GM21447 (cell line): ENCODE results near the gene SLC6A19.

Experiments used
- ATAC-seq: cut with Tn5 transposase; IDR thresholded peaks from one replicate; pipeline ENCODE4 v1.9.1; 2021; ENCODE audit not compliant: unreplicated experiment

SLC6A19 gene

DNA sequence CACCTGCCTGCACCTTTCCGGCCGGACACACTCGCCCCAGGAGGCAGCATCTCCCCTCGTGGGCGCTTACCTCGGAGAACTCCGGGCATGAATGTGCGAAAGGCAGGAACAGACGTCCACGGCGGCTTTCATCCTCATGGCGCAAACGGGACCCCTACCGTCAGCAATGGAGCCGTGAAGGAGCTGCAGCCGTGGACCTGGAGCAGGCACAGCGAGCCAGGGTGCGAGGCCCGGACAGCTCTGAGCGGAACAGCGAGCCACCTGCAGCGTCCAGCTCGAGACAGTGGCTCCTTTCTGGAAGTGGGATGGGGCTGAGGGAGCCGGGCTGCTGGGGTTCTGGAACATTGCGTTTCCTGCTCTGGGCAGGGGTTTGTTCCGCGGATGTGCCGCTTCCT, 7.8 kb upstream of the SLC6A19 start:
- no peak for ATAC-seq

DNA sequence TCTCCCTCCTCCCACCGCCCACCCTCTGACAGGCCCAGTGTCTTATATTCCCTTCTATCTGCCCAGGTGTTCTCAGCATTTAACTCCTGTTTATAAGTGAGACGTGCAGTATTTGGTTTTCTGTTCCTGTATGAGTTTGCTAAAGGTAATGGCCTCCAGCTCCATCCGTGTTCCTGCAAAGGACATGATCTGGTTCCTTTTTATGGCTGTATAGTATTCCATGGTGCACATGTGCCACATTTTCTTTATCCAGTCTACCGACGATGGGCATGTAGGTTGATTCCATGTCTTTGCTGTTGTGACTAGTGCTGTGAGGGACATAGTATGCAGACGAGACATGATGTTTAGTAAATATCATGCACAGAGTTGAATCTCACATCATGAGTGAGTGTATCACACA, 7.0 kb upstream of the SLC6A19 start:
- no peak for ATAC-seq

DNA sequence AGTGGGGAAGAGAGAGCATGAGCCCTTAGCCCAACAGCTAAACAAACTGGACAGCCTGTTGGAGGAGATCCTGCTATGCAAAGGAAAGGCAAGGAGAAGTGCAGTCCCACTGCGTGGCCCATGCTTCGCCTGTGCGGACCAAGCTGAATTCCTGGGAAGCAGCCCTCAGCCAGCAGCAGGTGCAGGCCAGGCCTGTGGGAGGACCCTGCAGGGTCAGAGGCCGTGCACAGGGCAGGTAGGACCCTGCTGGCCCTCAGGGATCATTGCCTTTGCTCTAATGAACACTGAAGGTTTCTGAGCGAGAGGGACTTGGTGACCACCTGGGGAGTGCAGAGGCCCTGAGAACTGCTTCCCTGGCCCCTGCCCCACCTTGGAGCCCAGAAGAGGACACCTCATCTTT, 6.0 kb upstream of the SLC6A19 start:
- no peak for ATAC-seq

GRCh38 chr5:1195916-1196315, 5.5 kb upstream of the SLC6A19 start:
- ATAC-seq: no peak

DNA sequence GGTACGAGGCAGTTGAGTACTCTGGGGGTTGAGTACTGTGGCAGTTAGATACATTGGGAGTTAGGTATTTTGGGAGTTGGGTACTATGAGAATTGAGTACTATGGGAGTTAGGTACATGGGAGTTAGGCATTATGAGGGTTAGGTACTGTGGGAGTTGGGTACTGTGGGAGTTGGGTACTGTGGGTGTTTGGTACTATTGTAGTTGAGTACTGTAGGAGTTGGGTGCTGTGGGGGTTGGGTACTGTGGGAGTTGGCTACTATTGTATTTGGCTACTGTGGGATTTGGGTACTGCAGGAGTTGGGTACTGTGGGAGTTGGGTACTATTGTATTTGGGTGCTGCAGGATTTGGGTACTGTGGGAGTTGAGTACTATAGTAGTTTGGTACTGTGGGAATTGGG, 4.8 kb upstream of the SLC6A19 start:
- ATAC-seq: no peak

DNA sequence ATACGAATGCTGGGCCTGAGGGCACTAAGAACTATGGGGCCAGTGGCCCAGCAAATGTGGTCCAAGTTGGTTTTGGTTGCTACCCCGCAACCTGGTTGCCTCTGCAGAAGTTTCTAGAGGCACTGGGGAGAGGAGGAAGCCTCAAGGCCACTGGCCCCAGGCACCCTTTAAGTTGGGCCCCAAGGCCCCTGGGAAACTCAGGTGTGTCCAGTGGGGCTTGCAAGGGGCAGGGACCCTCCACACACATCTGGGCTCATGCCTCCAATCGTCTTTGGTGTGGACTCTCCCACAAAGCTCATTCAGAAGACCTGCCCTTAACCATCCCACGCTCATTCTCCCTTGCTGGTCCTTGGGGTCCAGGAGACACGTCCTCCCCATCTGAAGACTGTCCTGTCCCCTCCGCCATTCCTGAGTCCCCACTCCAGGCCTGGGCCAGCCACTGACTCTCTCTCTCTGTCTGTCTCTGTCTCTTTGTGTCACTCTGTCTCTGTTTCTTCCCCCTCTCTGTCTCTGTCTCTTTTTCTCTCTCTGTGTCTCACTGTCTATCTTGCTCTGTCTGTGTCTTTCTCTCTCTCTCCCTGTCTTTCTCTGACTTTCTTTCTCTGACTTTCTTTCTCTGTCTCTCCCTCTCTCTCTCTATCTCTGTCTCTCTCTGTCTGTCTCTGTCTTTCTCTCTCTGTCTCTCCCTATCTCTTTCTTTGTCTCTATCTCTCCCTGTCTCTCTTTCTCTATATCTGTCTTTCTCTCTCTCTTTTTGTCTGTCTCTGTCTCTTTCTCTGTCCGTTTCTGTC, 3.3 kb upstream of the SLC6A19 start:
- ATAC-seq: no peak

DNA sequence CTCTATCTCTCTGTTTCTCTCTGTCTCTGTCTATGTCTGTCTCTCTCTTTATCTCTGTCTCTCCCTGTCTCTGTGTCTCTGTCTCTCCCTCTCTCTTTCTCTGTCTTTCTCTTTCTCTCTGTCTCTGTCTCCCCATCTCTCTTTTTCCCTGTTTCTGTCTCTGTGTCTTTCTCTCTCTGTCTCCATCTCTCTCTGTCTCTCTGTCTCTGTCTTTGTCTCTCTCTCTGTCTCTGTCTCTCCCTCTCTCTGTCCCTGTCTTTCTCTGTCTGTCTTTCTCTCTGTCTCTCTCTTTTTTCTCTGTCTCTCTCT, 2.1 kb upstream of the SLC6A19 start:
- no peak for ATAC-seq

DNA sequence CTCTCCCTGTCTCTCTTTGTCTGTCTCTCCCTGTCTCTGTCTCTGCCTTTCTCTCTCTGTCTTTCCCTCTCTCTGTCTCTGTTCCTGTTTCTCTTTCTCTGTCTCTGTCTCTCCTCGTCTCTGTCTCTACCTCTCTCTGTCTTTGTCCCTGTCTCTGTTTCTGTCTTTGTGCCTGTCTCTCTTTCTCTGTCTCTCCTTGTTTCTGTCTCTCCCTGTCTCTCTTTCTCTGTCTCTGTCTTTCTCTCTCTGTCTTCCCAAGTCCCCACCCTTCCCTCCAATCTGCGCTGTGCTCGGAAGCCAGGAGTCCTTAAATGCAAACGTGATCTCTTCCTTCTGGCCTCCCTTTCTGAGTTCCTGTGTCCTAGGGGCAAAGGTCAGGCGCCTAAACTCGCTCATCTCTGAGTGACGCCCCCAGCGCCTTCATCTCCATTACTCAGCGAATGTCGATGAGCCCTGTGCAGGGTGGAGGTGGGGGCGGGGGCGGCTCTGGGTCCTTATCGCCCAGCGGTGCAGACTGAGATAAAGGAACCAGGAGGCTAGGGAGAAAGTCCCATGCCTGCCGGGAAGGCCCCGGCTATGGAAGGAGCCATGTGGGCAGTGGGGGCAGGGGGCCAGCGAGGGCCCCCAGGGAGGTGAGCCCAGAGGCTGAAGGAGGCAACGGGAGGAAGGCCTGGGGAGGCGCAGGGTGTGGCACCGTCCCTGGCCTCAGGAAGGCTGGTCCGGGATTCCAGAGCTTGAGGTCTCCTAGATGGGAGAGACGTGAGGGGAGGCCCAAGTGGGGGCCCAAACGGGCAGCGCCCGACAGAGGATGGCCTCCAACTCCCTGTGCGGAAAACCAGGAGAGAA, 1.5 kb upstream of the SLC6A19 start:
- ATAC-seq: no peak

GRCh38 chr5:1200495-1201326, 684 bp upstream of the SLC6A19 start:
- no peak for ATAC-seq

DNA sequence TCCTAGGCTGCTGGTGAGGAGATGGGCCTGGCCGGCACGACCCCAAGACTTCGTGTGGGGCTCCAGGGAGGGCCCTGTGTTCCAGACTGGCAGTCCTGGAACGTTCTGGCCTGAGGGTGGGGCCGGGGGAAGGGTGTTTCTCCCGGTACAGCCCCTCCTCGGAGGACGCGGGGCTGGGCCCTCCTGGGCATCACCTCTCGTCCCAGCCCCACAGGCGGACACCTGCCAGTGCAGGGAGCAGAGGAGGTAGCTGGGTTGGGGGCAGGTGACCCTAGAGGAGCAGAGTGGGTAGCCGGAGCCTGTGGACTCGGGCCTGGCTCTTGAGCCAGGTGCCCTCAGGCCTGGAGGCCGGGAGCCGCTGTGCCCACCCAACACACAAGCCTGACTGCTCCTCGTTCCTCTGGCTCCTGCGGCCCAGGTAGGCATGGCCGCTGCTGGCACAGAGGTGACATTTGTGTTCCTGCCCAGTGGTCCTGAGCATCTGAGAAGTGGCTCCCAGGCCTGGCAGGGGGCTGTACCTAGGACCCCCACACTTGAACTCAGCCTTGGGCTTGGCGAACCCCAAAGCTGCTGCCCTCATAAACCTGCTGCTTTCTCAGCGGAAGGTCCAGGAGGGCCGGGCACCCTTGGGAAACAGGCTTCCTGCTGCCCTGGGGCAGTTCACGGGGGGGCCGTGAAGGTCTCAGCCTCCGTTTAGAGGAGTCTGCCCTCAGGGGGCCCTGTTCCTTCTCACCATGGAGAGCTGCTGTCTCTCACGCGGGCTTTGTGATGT, 817 bp downstream of the SLC6A19 start:
- no peak for ATAC-seq

DNA sequence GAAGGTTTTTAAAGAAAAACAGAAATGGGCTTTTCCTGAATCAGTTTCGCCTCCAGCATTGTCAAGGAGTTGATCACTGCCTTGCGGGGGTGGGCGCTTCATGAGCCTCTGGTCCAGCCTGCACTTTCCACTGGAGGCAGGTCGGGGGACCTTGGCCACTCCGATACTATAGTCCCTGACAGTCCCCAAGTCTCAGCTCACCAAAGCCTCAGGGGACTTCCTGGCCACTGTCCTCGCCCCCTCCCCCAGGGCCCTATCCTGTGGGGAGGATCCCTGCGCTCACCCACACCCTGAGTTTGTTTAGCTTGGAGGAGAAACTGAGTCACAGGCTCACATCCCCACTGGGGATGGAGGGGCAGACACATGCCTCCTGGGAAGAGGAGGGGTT, 1.4 kb downstream of the SLC6A19 start:
- ATAC-seq: no peak

- no peak for ATAC-seq
These were observed 2.0 kb downstream of the SLC6A19 start for GRCh38 chr5:1203311-1203967.

DNA sequence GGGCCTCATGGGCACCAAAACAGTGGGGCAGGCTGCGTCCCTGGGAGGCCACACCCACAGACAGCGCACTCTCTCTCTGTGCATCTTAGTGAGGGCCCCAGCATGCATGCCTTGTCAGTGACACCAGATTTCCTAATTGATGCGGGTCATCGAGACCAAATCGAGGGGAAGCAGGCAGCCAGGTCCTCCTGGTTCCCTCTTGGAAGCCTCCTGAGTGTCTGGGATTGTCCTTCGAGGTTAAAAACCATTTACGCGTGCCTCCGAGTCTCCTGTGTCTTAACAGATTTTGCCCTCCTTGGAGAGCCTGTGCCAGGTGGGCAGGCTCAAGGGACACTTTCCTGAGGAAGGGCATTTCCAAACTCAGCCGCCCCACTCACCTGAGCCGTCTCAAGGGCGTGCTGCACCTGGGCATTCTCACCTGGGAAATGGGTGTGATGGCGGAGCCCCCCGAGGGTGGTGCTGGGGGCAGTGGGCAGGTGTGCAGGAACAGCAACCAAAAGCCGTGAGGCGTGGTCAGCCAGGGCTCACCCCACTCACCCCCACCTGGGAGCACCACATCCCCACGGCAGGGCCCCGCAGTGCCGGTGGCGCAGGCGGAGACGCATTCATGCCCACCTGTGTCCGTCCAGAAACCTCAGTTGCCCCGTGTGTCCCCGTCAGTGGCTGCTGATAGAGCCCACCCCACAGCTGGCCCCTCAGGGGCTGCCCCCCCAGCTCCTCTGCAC, 2.7 kb downstream of the SLC6A19 start:
- ATAC-seq: no peak

DNA sequence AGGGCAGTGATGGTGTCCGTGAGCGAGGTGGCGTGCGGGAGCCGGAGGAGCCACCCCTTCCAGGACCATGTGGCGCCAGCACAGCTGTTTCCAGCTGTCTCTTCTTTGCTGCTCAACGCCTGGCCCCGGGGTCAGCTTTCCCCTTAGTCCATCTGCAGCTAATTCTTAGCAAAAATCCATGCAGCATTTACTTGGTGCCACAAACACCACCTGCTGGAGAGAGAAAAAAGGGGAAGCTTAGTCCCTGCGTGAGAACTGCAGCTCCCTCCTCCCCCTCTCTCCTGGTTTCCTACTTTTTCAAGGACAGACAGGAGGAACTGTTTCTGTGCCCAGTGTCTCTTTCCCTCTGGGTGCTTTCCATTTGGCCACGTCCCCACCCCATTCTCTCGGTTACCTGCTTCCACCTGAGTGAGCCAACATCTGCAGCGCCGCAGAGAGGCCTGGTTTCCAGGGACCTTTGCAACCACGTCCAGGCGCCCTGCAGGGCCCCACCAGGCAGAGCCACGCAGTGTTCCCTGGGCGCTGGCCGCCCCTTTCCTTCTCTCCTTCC, 3.4 kb downstream of the SLC6A19 start:
- ATAC-seq: no peak

GRCh38 chr5:1205255-1206180, 4.1 kb downstream of the SLC6A19 start:
- no peak for ATAC-seq

GRCh38 chr5:1206521-1207412, 5.4 kb downstream of the SLC6A19 start:
- ATAC-seq: no peak

GRCh38 chr5:1207555-1207954, 6.2 kb downstream of the SLC6A19 start:
- ATAC-seq: no peak
